Measurements from ENCODE around the gene CERS5. TPM values are rescaled to one million over a fixed set of nuclear protein-coding genes. Genes with fewer than 3 reads are reported as not detected.

CERS5 gene
- polyA plus RNA-seq, 3 donors from 2014 or later, result 57.2 to 104 (median 64.0) TPM

DNA sequence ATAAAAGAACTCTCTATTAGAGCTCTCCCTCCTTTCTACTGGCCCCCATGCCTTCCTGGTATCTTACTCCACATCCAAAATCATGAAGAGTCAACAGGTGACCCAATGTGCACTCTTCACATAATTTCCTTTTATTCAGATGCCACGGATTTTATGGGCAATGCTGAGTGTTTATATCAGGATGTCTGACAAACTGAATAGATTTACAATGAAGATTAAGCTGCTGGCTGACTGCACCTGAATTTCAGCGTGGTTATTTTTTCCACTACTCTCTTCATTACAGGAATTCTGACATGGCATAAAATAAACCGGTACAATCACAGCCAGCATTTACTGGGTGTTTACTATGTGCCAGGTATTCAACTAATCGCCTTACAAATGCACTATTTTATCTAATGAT is 29.4 kb upstream of the CERS5 start:
- Mint-ChIP-seq H3K4me3 (no peak overlapping the region), H3K27ac (peak overlapping the region in 1 of 6 donors; percentile 31), H3K27me3 (ENCODE audit: low read depth in 3 of 3) (no peaks in the 10 kb centered on the region), H3K36me3 (peaks cover 24 to 29% (median 25%) of the 10 kb centered on the region in 3 donors), H3K9me3 (no peaks in the 10 kb centered on the region), H3K4me1 (no peaks in the 10 kb centered on the region)
- DNase-seq, result no peak

GRCh38 chr12:50195832-50196231 is 28.7 kb upstream of the CERS5 start:
- Mint-ChIP-seq H3K4me3 (no peak overlapping the region), H3K27me3 (ENCODE audit: low read depth in 3 of 3) (no peaks in the 10 kb centered on the region), H3K27ac (no peak overlapping the region), H3K9me3 (no peaks in the 10 kb centered on the region), H3K4me1 (no peaks in the 10 kb centered on the region), H3K36me3 (peaks cover 21 to 29% (median 23%) of the 10 kb centered on the region in 3 donors)
- DNase-seq, result no peak

DNA sequence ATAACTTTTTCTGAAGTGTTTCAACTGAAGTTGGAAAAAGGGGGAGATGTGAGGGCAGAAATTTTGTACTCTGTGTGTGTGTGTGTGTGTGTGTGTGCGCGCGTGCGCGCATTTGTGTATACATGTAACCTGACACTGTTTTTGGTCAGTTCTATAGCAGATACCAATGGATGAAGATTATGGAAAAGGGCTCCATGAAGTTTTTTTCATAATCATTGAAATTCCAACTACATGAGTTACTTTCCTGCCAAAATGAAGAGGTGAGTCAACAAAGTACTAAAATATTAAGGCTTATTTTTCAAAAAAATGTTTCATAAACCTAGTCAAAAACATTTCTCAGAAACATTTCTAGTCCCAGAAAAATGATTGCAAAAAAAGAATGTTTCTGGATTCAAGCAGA is 25.7 kb upstream of the CERS5 start:
- Mint-ChIP-seq H3K9me3 (no peaks in the 10 kb centered on the region), H3K4me1 (no peaks in the 10 kb centered on the region), H3K4me3 (no peak overlapping the region), H3K27ac (no peak overlapping the region), H3K36me3 (peaks cover 13 to 29% (median 13%) of the 10 kb centered on the region in 3 donors), H3K27me3 (ENCODE audit: low read depth in 3 of 3) (no peaks in the 10 kb centered on the region)
- no peak for DNase-seq

GRCh38 chr12:50192236-50192635 is 25.1 kb upstream of the CERS5 start:
- Mint-ChIP-seq H3K36me3 (peaks cover 13 to 31% (median 13%) of the 10 kb centered on the region in 3 donors), H3K9me3 (no peaks in the 10 kb centered on the region), H3K27me3 (ENCODE audit: low read depth in 3 of 3) (no peaks in the 10 kb centered on the region), H3K27ac (no peak overlapping the region), H3K4me1 (no peaks in the 10 kb centered on the region), H3K4me3 (no peak overlapping the region)
- no peak for DNase-seq

GRCh38 chr12:50190859-50191258 is 23.7 kb upstream of the CERS5 start:
- no peaks in the 10 kb centered on the region for H3K9me3 Mint-ChIP-seq
- H3K36me3 Mint-ChIP-seq, result peaks cover 13 to 24% (median 13%) of the 10 kb centered on the region in 3 donors
- H3K27ac Mint-ChIP-seq, result no peak overlapping the region
- DNase-seq, result no peak
- H3K27me3 Mint-ChIP-seq (ENCODE audit: low read depth in 3 of 3), result no peaks in the 10 kb centered on the region
- H3K4me3 Mint-ChIP-seq, result no peak overlapping the region
- H3K4me1 Mint-ChIP-seq, result no peaks in the 10 kb centered on the region

DNA sequence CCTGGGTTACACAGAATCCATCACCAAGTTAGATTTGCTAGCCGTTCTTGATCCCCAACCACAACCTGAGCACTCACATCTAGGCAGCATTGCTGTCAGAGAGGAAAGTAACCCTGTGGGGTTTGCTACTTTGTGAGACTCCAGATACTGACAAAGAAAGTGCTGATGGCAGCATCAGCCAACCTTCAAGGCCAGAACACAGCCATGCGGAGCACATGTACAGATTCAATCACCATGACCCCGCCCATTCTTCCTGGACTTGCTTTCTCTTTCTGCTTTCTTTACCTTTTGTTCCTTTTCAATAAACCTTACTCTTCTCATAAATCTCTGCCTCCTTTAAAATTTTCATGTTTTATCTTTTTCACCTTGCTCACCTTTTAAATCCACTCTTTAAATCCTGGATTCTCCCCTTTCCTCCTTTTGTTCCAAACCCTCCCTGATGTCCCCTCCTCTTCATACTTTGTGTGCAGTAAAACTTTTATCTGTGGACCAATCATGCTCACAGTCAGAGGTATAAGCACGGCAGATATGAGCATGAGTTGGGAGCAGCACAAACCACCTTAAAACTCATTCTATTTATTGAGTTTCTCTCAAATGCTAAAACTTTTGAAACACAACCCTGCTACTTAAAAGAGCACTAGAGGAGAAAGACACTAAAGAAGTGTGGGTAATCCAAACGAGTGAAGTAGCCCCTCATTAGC is 21.9 kb upstream of the CERS5 start:
- Mint-ChIP-seq H3K4me1 (no peaks in the 10 kb centered on the region), H3K36me3 (peaks cover 13 to 23% (median 13%) of the 10 kb centered on the region in 3 donors), H3K27me3 (ENCODE audit: low read depth in 3 of 3) (no peaks in the 10 kb centered on the region), H3K9me3 (no peaks in the 10 kb centered on the region), H3K27ac (peak overlapping the region in 3 of 6 donors; percentile 31 to 53 (median 50)), H3K4me3 (no peak overlapping the region)
- no peak for DNase-seq

- H3K9me3 Mint-ChIP-seq, result no peaks in the 10 kb centered on the region
- no peak for DNase-seq
- no peaks in the 10 kb centered on the region for H3K27me3 Mint-ChIP-seq (ENCODE audit: low read depth in 3 of 3)
- H3K36me3 Mint-ChIP-seq, result peaks cover 13 to 23% (median 13%) of the 10 kb centered on the region in 3 donors
- H3K4me3 Mint-ChIP-seq, result no peak overlapping the region
- peak overlapping the region in 1 of 6 donors; percentile 31 for H3K27ac Mint-ChIP-seq
- H3K4me1 Mint-ChIP-seq, result no peaks in the 10 kb centered on the region
These were observed 21.1 kb upstream of the CERS5 start for GRCh38 chr12:50188241-50188781.

- Mint-ChIP-seq H3K27me3 (ENCODE audit: low read depth in 3 of 3) (no peaks in the 10 kb centered on the region), H3K9me3 (no peaks in the 10 kb centered on the region), H3K36me3 (peaks cover 5 to 16% (median 7%) of the 10 kb centered on the region in 3 donors), H3K27ac (no peak overlapping the region), H3K4me3 (no peak overlapping the region), H3K4me1 (no peaks in the 10 kb centered on the region)
- DNase-seq, result no peak
These were observed 20.1 kb upstream of the CERS5 start for GRCh38 chr12:50187084-50187900.

GRCh38 chr12:50186681-50187080 is 19.5 kb upstream of the CERS5 start:
- Mint-ChIP-seq H3K27me3 (ENCODE audit: low read depth in 3 of 3) (no peaks in the 10 kb centered on the region), H3K36me3 (peaks cover 4 to 15% (median 8%) of the 10 kb centered on the region in 3 donors), H3K4me1 (no peaks in the 10 kb centered on the region), H3K4me3 (no peak overlapping the region), H3K27ac (no peak overlapping the region), H3K9me3 (no peaks in the 10 kb centered on the region)
- no peak for DNase-seq

DNA sequence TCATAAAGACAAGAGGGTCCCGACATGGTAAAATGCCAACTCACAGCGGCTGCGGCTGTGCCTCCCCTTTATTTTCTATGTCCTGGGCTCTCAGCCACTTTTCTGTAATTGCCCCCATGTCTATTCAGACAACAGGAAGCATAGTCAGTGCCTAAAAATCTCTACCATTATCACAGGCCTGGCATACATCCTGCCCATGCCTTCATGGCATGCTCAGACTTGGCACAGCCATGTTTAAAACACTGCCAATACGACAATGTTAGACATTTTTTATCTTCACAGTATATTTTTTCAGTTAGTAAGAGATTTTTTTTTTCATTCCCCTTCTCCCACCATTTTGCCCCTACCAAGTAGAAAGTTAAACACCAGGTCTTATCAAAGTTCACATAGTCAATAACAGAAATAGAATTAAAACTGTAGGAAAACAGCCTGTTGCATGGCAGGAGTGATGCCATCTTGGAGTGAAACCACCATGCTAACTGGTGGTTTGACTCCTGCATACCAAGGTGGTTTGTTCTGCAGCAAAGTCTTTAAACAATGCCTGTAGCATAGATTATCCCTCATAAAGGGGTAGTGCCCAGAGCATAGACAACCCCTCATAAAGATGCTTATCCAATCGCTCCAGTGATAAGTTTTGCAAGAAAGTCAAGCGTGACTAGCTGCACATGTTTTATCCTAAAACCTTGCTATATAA is 18.9 kb upstream of the CERS5 start:
- Mint-ChIP-seq H3K36me3 (peaks cover 4 to 21% (median 14%) of the 10 kb centered on the region in 3 donors), H3K9me3 (no peaks in the 10 kb centered on the region), H3K4me3 (no peak overlapping the region), H3K27ac (peak overlapping the region in 1 of 6 donors; percentile 5), H3K27me3 (ENCODE audit: low read depth in 3 of 3) (no peaks in the 10 kb centered on the region), H3K4me1 (no peaks in the 10 kb centered on the region)
- no peak for DNase-seq

DNA sequence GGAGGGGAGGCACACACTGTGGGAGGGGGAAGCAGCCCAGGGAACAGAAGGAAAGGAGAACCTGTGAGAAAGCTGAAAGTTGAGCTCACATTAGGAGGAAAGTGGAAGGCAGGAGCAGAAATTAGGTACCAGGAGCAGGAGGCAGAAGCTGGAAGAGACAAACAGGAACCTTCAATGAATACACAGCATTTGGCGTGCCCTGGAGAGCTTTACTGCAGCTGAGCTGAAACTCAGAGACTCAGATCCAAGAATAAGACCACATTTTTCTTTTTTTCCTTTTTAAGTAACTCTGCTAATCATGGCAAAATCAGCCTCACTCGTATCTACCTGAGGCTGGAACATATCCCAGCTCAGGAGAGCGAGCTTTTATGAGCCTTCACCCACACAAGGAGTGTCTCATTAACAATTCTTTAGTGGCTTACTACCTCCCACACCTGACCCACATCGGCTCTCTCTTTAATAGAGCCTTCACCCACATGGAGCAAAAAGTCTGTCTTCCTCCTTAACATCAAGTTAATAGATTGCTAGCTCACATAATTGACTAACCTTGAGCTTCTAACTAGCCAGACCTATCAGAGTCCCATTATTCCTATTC is 18.2 kb upstream of the CERS5 start:
- no peak for DNase-seq
- H3K4me3 Mint-ChIP-seq, result no peak overlapping the region
- no peaks in the 10 kb centered on the region for H3K4me1 Mint-ChIP-seq
- no peak overlapping the region for H3K27ac Mint-ChIP-seq
- H3K36me3 Mint-ChIP-seq, result peaks cover 4 to 22% (median 15%) of the 10 kb centered on the region in 3 donors
- no peaks in the 10 kb centered on the region for H3K27me3 Mint-ChIP-seq (ENCODE audit: low read depth in 3 of 3)
- no peaks in the 10 kb centered on the region for H3K9me3 Mint-ChIP-seq

DNA sequence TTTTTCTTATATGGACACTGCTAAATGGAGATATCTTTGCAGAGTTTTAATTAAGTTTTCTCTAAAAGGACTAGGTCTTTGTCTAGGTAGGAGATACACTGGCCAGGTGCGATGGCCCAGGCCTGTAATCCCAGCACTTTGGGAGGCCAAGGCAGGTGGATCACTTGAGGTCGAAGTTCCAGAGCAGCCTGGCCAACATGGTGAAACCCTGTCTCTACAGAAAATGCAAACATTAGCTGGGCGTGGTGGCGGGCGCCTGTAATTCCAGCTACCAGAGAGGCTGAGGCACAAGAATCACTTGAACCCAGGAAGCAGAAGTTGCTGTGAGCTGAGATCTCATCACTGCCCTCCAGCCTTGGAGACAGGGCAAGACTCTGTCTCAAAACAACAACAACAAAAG is 17.1 kb upstream of the CERS5 start:
- no peak overlapping the region for H3K4me3 Mint-ChIP-seq
- H3K4me1 Mint-ChIP-seq, result no peaks in the 10 kb centered on the region
- H3K9me3 Mint-ChIP-seq, result no peaks in the 10 kb centered on the region
- H3K27me3 Mint-ChIP-seq (ENCODE audit: low read depth in 3 of 3), result no peaks in the 10 kb centered on the region
- peaks cover 3 to 21% (median 13%) of the 10 kb centered on the region in 3 donors for H3K36me3 Mint-ChIP-seq
- H3K27ac Mint-ChIP-seq, result no peak overlapping the region
- no peak for DNase-seq

DNA sequence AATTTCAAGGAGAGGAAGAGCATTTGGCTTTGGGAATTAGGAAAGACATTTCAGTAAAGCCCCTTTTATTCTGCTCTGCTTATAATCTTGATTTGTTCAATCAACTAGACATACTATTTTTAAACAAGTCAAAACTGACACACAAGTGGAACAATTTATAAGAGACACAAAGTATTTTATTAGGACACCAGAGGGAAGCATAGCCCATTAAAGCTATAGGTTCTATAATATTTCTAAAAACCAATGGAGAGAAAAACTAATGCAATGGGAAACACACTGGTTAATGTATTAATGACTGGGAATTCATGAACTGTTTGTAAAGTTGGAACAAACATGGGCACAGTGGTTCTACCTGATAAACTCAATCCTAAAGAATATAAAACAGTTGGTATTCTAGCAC is 15.3 kb upstream of the CERS5 start:
- no peaks in the 10 kb centered on the region for H3K27me3 Mint-ChIP-seq (ENCODE audit: low read depth in 3 of 3)
- no peaks in the 10 kb centered on the region for H3K9me3 Mint-ChIP-seq
- peaks cover 5 to 14% (median 12%) of the 10 kb centered on the region in 3 donors for H3K36me3 Mint-ChIP-seq
- no peak overlapping the region for H3K27ac Mint-ChIP-seq
- no peak overlapping the region for H3K4me3 Mint-ChIP-seq
- H3K4me1 Mint-ChIP-seq, result no peaks in the 10 kb centered on the region
- no peak for DNase-seq
